ENCODE results near the gene RBMS2.

GRCh38 chr12:56599041-56599440 is 77.4 kb downstream of the RBMS2 start:
- TF ChIP-seq CTCF (IDR thresholded peaks at IDR 0.05) (no peak), POLR2A (IDR thresholded peaks at IDR 0.05) (no peak)

Measured in uterus (tissue), 2 donors.